Forelimb muscle (tissue), 1 donor: ENCODE measurements around the gene VGF. TPM values are rescaled to one million over a fixed set of nuclear protein-coding genes. Genes with fewer than 3 reads are reported as not detected.
"Not testable (repeated sequence)": the region's sequence is repeated elsewhere in the genome, so short reads cannot be mapped to it uniquely, and the experiment has no call there.

Source experiments
- DNase-seq: peaks from one replicate; pipeline ENCODE4 v3.0.0-alpha.2; 2013; ENCODE audit warnings: low read depth
- polyA plus RNA-seq: library from polyadenylated mRNA; unstranded; fragments of 120-200 nt; gene quantifications from one replicate; pipeline ENCODE4 v1.2.1, GENCODE V29; 2013; ENCODE audit not compliant: insufficient read length

VGF gene
- polyA plus RNA-seq, result not detected

GRCh38 chr7:101165075-101165957 is at the start of gene VGF:
Gene VGF, minus strand, starts transcription at chr7:101165569. Its CDS starts 726 bp downstream, at chr7:101164843.
- peak; percentile 54 for DNase-seq

- DNase-seq, result no peak
Observed at GRCh38 chr7:101212014-101212413, 46.6 kb upstream of the VGF start.

DNA sequence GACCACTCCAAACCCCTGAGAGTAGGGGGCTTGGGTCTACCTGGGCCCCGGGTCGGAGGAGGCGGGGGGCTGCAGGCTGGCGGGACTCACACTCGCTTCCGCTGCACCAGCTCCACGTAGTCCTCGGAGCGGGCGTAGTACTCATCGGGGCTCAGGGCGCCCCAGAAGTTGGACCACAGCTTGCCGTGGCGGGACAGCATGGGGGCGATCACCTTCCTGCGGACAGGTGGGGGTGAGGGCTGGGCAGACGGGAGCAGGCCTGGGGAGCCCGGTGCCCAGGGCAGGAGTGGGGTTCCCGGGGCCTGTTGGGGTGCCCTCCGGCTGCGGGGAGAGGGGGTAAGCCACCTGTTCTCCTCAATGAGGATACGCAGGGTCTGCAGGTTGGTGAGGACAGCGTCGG is 46.1 kb upstream of the VGF start:
- no peak for DNase-seq

- DNase-seq, result no peak
Observed at GRCh38 chr7:101210143-101210542, 44.8 kb upstream of the VGF start.

DNA sequence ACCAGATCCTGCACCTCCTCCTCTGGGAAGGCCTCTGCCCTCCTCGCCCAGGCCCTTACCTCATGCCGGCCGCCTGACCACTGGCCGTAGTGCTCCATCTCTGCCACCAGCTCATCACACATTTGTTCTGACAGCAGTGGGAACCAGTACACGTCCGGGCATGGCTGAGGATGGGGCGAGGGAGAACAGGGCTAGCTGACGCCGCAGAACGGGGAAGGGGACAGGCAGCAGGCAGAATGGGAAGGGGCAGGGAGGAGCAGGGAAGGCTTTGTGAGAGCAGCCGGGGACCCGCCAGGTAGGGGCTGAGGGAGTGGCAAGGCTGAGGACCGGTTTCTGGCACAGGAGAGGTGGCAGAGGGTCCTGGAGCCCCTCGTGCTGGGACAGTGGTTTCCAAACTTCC is 43.4 kb upstream of the VGF start:
- no peak for DNase-seq

GRCh38 chr7:101207459-101207858 is 42.1 kb upstream of the VGF start:
- no peak for DNase-seq

DNA sequence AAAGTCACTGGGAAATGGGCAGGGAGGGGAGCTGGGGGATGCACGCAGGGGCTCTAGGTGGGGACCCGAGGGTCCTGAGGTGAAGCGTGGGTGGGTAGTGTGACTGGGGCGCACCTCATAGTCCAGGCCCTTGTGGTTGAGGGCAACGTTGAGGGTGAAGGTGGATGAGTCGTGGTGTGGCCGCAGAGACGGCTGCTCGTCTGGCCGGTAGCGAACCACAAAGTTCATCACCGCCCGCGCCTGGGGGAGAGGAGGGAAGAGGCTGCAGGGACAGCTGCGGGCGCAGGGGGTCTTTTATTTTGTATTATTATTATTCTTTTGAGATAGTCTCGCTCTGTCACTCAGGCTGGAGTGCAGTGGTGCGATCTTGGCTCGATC is 41.3 kb upstream of the VGF start:
- no peak for DNase-seq

GRCh38 chr7:101205901-101206664 is 40.7 kb upstream of the VGF start:
- no peak for DNase-seq

DNA sequence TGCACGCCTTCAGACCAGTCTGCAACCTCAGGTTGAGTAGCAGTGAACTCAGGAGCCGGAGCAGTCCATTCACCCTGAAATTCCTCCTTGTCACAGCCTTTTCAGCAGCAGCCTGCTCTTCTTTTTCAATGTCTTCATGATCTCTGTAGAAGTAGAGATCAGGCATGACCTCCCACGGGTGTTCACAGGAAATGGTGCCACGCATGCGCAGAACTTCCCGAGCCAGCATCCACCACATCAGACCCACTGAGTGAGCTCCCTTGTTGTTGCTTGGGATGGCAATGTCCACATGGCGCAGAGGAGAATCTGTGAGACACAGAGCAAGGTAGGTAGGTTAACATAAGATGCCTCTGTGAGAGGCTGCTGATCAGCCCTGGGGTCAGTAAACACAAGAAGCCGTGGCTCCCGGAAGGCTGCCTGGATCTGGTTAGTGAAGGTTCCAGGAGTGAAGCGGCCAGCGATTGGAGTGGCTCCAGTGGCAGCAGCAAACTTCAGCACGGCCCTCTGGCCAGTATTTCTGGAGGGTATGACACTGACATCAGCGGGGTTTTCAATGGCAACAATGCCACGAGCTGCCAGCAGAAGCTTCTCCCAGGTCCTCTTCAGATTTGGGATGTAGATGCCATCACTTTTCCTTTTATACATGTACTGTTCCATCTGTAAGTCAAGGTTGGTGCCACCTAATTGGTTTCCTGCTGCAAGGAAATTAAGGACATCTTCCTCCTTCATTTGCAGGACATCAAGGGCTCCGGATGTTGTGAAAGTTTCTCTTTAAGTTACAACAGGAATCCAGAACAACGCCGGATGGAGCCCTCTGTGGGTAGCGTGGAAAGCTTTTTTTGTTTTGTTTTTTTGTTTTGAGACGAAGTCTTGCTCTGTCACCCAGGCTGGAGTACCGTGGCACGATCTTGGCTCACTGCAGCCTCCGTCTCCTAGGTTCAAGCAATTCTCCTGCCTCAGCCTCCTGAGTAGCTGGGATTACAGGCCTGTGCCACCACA is 38.7 kb upstream of the VGF start:
- DNase-seq, result not testable (repeated sequence)

DNA sequence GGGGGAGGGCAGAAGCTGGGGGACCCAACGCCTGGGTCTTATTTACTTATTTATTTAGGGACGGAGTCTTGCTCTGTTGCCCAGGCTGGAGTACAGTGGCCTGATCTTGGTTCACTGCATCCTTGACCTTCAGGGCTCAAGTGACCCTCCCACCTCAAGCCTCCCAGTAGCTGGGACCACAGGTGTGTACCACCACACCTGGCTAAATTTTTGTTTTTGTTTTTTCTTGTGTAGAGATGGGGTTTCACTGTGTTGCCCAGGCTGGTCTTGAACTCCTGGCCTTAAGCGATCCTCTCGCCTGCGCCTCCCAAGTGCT is 37.2 kb upstream of the VGF start:
- no peak for DNase-seq

GRCh38 chr7:101201695-101202602 is 36.6 kb upstream of the VGF start:
- no peak for DNase-seq

DNA sequence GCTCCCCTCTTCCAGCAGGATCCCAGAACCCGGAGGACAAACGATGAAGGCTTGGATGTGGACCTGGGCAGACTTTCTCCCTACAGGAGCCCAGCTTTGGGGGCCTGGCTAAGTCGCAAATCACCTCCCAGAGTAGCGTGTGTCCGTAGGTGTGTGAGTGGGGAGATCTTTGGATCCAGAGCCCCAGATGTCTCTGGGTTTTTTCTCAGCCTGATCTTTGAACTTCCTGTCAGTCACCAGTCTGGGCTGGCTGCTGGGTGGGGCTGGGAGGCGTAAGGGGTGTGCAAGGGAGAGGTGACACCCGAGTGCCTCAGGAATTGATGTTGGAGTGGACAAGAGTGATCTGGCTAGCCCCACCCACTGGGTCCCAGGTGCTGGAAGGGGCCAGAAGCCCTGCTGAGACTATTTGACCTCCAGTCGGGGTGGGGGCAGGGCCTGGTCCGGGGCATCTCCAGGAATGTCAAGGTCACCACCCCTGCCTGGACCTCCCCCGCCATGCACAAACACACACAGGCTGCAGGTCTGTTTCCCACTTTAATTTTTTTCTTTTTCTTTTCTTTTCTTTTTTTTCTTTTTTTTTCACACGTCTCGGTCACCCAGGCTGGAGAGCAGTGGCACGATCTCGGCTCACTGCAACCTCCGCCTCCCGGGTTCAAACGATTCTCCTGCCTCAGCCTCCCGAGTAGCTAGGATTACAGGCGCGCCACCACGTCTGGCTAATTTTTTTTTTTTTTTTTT is 35.7 kb upstream of the VGF start, which contains the start of gene MOGAT3:
TSS of gene MOGAT3 (minus strand) at position 175 of the 738 bp plus-strand sequence. CDS start 182 bp downstream, outside the sequence.
- no peak for DNase-seq

GRCh38 chr7:101200504-101200861 is 35.1 kb upstream of the VGF start:
- no peak for DNase-seq

DNA sequence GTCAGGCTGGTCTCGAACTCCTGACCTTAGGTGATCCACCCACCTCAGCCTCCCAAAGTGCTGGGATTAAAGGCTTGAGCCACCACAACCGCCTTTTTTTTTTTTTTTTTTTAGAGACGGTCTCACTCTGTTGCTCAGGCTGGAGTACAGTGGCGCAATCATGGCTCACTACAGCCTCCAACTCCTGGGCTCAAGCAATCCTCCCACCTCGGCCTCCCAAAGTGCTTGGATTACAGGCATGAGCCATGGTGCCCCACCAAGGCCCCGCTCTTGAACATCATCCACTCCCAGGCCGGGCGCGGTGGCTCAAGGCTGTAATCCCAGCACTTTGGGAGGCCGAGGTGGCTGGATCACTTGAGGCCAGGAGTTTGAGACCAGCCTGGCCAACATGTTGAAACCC is 34.2 kb upstream of the VGF start:
- DNase-seq, result not testable (repeated sequence)

DNA sequence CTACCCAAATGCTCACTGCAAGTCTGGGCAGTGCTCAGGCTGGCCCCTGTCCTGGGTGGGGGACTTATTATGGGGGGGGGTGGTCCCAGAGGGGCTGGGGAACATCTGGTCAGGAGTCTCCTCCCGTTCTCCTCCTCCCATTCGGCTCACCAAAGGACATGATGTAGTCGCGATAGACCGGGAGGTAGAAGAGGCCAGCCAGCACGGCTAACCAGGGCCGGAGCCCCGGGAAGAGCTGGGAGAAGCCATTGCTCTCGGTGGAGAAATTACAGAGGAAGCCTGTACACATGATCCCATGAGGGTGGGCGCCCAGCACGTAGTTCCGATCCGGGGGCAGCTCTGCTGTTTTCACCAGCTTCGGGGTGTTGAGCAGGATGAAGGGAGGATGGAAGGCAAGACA is 33.1 kb upstream of the VGF start:
- no peak for DNase-seq

- DNase-seq, result no peak
Observed at GRCh38 chr7:101197991-101198390, 32.6 kb upstream of the VGF start.

DNA sequence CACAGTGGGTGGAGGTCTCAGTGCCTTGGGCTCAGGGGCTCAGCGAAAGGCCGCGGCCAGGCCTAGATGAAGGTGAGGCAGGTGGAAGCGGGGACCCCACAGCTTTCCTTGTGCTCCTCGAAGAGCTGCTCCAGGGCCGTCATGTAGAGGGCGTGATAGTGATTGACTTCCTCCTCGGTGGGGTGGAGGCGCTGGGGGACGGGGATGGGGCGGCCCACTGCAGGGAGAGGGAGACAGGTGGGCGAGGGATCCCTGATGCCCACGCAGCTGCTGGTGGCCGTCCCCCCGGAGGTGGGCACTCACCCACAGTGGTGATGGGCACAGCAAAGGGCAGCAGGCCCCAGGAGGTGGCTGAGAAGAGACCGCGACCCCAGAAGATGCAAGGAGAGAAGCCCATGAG is 30.5 kb upstream of the VGF start:
- no peak for DNase-seq

DNA sequence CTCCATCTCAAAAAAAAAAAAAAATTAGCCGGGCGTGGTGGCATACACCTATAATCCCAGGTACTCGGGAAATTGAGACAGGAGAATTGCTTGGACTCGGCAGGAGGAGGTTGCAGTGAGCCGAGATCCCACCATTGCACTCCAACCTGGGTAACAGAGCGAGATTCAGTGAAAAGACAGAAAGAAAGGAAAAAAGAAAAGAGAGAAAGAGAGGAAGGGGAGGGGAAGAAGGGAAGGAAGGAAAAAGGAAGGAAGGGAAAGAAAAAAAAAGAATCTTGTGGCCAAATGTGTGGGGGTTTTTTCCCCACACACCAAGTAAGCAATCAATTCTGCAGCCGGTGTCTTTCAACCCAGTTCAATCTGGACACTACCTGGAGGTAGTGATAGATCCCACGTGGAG is 23.7 kb upstream of the VGF start:
- no peak for DNase-seq

- no peak for DNase-seq
Observed at GRCh38 chr7:101186844-101187428, 21.6 kb upstream of the VGF start.

DNA sequence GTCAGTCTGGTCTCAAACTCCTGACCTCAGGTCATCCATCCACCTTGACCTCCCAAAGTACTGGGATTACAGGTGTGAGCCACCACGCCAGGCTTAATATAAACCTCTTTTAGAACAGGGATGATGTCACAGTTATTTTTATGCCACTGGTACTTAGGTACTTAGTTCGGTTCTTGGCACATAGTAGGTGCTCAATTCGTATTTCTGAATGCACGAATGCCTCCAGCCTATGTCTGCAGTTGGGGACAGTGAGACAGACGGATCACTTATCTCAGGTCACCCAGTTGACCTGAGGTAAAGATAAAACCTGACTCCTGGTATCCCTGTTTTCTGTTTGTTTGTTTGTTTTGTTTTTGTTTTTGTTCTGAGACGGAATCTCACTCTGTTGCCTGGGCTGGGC is 20.8 kb upstream of the VGF start:
- no peak for DNase-seq
